Vagina (tissue), 2 donors: ENCODE data around the gene JPH3. TPM values are rescaled to one million over a fixed set of nuclear protein-coding genes. Genes with fewer than 3 reads are reported as not detected.

Experiments
- DNase-seq, 2 donors: peaks; one replicate each; pipeline ENCODE4 v3.0.0-alpha.2; 2017; ENCODE audit errors: extremely low spot score in 2 of 2
- H3K27ac ChIP-seq: fragments of 200-600 bp; sonication (generic); one replicate; pipeline ENCODE4 v1.5.1; 2019
- H3K27me3 ChIP-seq: fragments of 200-600 bp; sonication (generic); one replicate; pipeline ENCODE4 v1.5.1; 2019
- H3K36me3 ChIP-seq, 2 donors: fragments of 200-600 bp; sonication (generic); one replicate each; pipeline ENCODE4 v1.5.1; 2017 to 2019
- H3K4me1 ChIP-seq: fragments of 200-600 bp; sonication (generic); one replicate; pipeline ENCODE4 v1.5.1; 2019
- H3K4me3 ChIP-seq, 2 donors: fragments of 200-600 bp; sonication (generic); 1 replicate in 1 of 2; 2 replicates in 1 of 2; pipeline ENCODE4 v1.5.1; 2016 to 2019
- H3K9me3 ChIP-seq: fragments of 200-600 bp; sonication (generic); one replicate; pipeline ENCODE4 v1.5.1; 2019
- POLR2A ChIP-seq, 2 donors: fragments of 450-650 bp; IDR thresholded peaks; one replicate each; pipeline ENCODE4 v1.6.1; 2017; ENCODE audit warnings: antibody characterized with exemption in 2 of 2, mild to moderate bottlenecking in 2 of 2, moderate library complexity in 2 of 2
- POLR2AphosphoS5 ChIP-seq, 2 donors: sonication (generic); formaldehyde crosslinking; IDR thresholded peaks; one replicate each; pipeline ENCODE4 v1.9.0; 2017; ENCODE audit warnings: antibody characterized with exemption in 2 of 2, mild to moderate bottlenecking in 2 of 2, low read depth in 1 of 2; ENCODE audit not compliant: insufficient read depth in 1 of 2
- intact Hi-C: fragments of 100-400 bp; cut with DNase I; formaldehyde crosslinking; loops from one replicate; pipeline ENCODE4 v1.15.1; 2023
- total RNA-seq: library from RNA; depleted of rRNA; stranded (reverse); fragments of >200 nt; gene quantifications from one replicate; pipeline ENCODE4 v1.2.3, GENCODE V29; 2016
- TF ChIP-seq, protein P1 (sequence below), 3 experiments: fragments of 450-650 bp in 2 of 3; fragments of 200-600 bp in 1 of 3; sonication (generic) in 1 of 3; IDR thresholded peaks; one replicate each; pipeline ENCODE4 v1.5.1; 2017 to 2019; ENCODE audit warnings: antibody characterized with exemption in 3 of 3, mild to moderate bottlenecking in 2 of 3, moderate library complexity in 2 of 3

The JPH3 gene
- total RNA-seq, 1 donor from 2014 or later, result 2.0 TPM

GRCh38 chr16:87693827-87694226 lies 91.5 kb downstream of the JPH3 start:
- Histone ChIP-seq H3K27ac (no peak overlapping the region), H3K4me1 (no peaks in the 10 kb centered on the region), H3K36me3 (no peaks in the 10 kb centered on the region), H3K27me3 (no peaks in the 10 kb centered on the region), H3K9me3 (no peaks in the 10 kb centered on the region), H3K4me3 (no peak overlapping the region)
- DNase-seq, result no peak
- TF ChIP-seq POLR2AphosphoS5 (IDR thresholded peaks at IDR 0.05; ENCODE audit: insufficient read depth in 1 of 2, low read depth in 1 of 2) (no peak), POLR2A (IDR thresholded peaks at IDR 0.05) (no peak)
- TF ChIP-seq, protein P1, sequence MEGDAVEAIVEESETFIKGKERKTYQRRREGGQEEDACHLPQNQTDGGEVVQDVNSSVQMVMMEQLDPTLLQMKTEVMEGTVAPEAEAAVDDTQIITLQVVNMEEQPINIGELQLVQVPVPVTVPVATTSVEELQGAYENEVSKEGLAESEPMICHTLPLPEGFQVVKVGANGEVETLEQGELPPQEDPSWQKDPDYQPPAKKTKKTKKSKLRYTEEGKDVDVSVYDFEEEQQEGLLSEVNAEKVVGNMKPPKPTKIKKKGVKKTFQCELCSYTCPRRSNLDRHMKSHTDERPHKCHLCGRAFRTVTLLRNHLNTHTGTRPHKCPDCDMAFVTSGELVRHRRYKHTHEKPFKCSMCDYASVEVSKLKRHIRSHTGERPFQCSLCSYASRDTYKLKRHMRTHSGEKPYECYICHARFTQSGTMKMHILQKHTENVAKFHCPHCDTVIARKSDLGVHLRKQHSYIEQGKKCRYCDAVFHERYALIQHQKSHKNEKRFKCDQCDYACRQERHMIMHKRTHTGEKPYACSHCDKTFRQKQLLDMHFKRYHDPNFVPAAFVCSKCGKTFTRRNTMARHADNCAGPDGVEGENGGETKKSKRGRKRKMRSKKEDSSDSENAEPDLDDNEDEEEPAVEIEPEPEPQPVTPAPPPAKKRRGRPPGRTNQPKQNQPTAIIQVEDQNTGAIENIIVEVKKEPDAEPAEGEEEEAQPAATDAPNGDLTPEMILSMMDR (IDR thresholded peaks at IDR 0.05), result no peak
- intact Hi-C loops, result no loop called here

GRCh38 chr16:87694441-87695125 lies 92.3 kb downstream of the JPH3 start:
- no peak overlapping the region for H3K27ac ChIP-seq
- H3K36me3 ChIP-seq, result no peaks in the 10 kb centered on the region
- H3K4me1 ChIP-seq, result no peaks in the 10 kb centered on the region
- no peaks in the 10 kb centered on the region for H3K9me3 ChIP-seq
- no peak overlapping the region for H3K4me3 ChIP-seq
- DNase-seq, result no peak
- no peaks in the 10 kb centered on the region for H3K27me3 ChIP-seq
- intact Hi-C loops, result no loop called here
- TF ChIP-seq POLR2A (IDR thresholded peaks at IDR 0.05), result no peak
- TF ChIP-seq POLR2AphosphoS5 (IDR thresholded peaks at IDR 0.05; ENCODE audit: insufficient read depth in 1 of 2, low read depth in 1 of 2), result no peak
- TF ChIP-seq, protein P1 (IDR thresholded peaks at IDR 0.05), result no peak

- Histone ChIP-seq H3K4me3 (no peak overlapping the region), H3K27ac (no peak overlapping the region), H3K4me1 (no peaks in the 10 kb centered on the region), H3K9me3 (no peaks in the 10 kb centered on the region), H3K36me3 (no peaks in the 10 kb centered on the region), H3K27me3 (no peaks in the 10 kb centered on the region)
- intact Hi-C loops, result no loop called here
- TF ChIP-seq POLR2AphosphoS5 (IDR thresholded peaks at IDR 0.05; ENCODE audit: insufficient read depth in 1 of 2, low read depth in 1 of 2) (no peak), POLR2A (IDR thresholded peaks at IDR 0.05) (no peak)
- TF ChIP-seq, protein P1 (IDR thresholded peaks at IDR 0.05), result no peak
- DNase-seq, result no peak
Observed at GRCh38 chr16:87695534-87695933, 93.2 kb downstream of the JPH3 start.

DNA sequence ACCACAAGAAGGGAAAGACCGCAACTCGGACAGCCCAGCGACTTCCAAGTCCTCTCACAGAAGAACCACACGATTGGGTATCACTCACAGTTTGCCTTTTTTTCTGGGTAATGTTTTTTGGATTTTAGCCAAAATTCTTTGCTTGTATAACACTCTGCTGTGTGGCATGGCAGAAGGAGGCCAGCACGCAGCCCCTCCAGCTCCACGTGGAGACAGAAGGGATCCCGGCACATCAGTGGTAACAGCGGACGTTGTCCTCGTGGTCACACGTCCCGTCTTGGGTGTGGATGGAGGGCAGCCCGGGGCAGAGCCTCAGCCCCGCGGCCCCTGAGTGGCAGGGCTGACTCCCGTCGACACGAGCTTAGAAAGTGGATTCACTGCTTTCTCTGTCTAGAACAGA lies 94.4 kb downstream of the JPH3 start:
- Histone ChIP-seq H3K4me3 (no peak overlapping the region), H3K27me3 (no peaks in the 10 kb centered on the region), H3K27ac (no peak overlapping the region), H3K4me1 (no peaks in the 10 kb centered on the region), H3K9me3 (no peaks in the 10 kb centered on the region), H3K36me3 (no peaks in the 10 kb centered on the region)
- no peak for DNase-seq
- TF ChIP-seq POLR2A (IDR thresholded peaks at IDR 0.05) (no peak), POLR2AphosphoS5 (IDR thresholded peaks at IDR 0.05; ENCODE audit: insufficient read depth in 1 of 2, low read depth in 1 of 2) (no peak)
- TF ChIP-seq, protein P1 (IDR thresholded peaks at IDR 0.05), result no peak
- intact Hi-C loops, result no loop called here

DNA sequence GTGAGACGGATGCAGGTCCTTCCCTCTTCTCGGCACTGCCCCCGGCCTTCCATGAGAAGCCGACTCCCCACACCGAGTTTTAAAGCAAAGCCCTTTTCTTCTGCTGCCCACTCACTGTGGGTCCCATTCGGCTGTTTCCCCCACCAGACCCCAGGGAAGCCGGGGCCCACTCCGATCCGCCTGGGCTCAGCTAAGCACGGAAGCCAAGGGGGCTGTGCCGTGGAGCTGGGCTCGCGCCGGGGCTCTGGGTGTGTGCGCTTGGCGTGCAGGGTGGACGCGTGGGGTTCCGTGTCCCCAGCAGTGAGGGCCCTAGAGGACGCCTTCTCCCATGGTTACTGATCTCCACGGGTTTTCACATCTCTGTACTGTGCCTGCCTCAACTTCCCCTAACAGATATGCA lies 94.9 kb downstream of the JPH3 start:
- intact Hi-C loops, result no loop called here
- TF ChIP-seq, protein P1 (IDR thresholded peaks at IDR 0.05), result no peak
- no peak for TF ChIP-seq POLR2AphosphoS5 (IDR thresholded peaks at IDR 0.05; ENCODE audit: insufficient read depth in 1 of 2, low read depth in 1 of 2)
- no peaks in the 10 kb centered on the region for H3K9me3 ChIP-seq
- DNase-seq, result no peak
- no peak overlapping the region for H3K27ac ChIP-seq
- H3K36me3 ChIP-seq, result no peaks in the 10 kb centered on the region
- no peak overlapping the region for H3K4me3 ChIP-seq
- H3K4me1 ChIP-seq, result no peaks in the 10 kb centered on the region
- H3K27me3 ChIP-seq, result no peaks in the 10 kb centered on the region
